Endothelial cell of umbilical vein (primary cell): ENCODE data around the gene C5orf15.

Experiments used
- CTCF ChIP-seq, 2 donors: IDR thresholded peaks; 1 replicate in 1 of 2; 2 replicates in 1 of 2; pipeline ENCODE4 v1.5.1; 2011; ENCODE audit warnings: low read length in 2 of 2, mild to moderate bottlenecking in 2 of 2, moderate library complexity in 2 of 2, control low read depth in 1 of 2, inconsistent platforms in 1 of 2, low read depth in 1 of 2; ENCODE audit not compliant: insufficient read depth in 1 of 2; ENCODE audit errors: extremely low read depth in 1 of 2
- EZH2 ChIP-seq: IDR thresholded peaks from 2 replicates; pipeline ENCODE4 v1.6.1; 2012; ENCODE audit warnings: borderline replicate concordance, low read depth, mild to moderate bottlenecking, moderate library complexity, low read length, inconsistent platforms; ENCODE audit not compliant: severe bottlenecking
- POLR2A ChIP-seq: IDR thresholded peaks from 2 replicates; pipeline ENCODE4 v1.6.1; 2012; ENCODE audit warnings: low read depth, mild to moderate bottlenecking, control low read depth, low read length
- POLR2AphosphoS5 ChIP-seq: IDR thresholded peaks from 2 replicates; pipeline ENCODE4 v1.6.1; 2012; ENCODE audit warnings: low read depth, mild to moderate bottlenecking, control low read depth, low read length, moderate library complexity; ENCODE audit not compliant: insufficient read depth

- TF ChIP-seq CTCF (IDR thresholded peaks at IDR 0.05; ENCODE audit: extremely low read depth in 1 of 2, insufficient read depth in 1 of 2, low read depth in 1 of 2, low read length in 2 of 2) = no peak
- TF ChIP-seq POLR2AphosphoS5 = peak; percentile 73
- TF ChIP-seq POLR2A = peak; percentile 88
- no peak for TF ChIP-seq EZH2
Measured at GRCh38 chr5:134004626-134005416, 36.4 kb upstream of the C5orf15 start, which contains the start of gene VDAC1.
